HCT116 (cell line): ENCODE results near the gene IL32. TPM values are rescaled to one million over a fixed set of nuclear protein-coding genes. Genes with fewer than 3 reads are reported as not detected.

Experiments used
- ATAC-seq: fragments of 200-7000 bp; cut with Tn5 transposase; 2 replicates; pipeline ENCODE4 v1.9.1; 2020; ENCODE audit warnings: mild to moderate bottlenecking, moderate library complexity
- BruUV-seq: library from RNA; stranded (reverse); fragments of 400-500 nt; replicated peaks from 2 replicates; lab custom pipeline; 2021; lab: Mats Ljungman, UMichigan
- CTCF ChIA-PET: fragments of 300-600 bp; sonication (Branson Sonifier 250); formaldehyde crosslinking; loops from one replicate; lab custom pipeline; 2021; ENCODE audit warnings: antibody characterized with exemption; lab: Charles Lee
- POLR2A ChIA-PET: fragments of 300-600, 350-600 bp; sonication (Branson Sonifier 250); formaldehyde crosslinking; loops from one replicate; lab custom pipeline; 2021; ENCODE audit warnings: antibody characterized with exemption; lab: Charles Lee
- RAD21 ChIA-PET, 2 experiments: fragments of 300-600 bp; sonication (Branson Sonifier 250); formaldehyde crosslinking; loops; one replicate each; lab custom pipeline; 2023; ENCODE audit warnings: low total read pairs in 2 of 2; ENCODE audit not compliant: uncharacterized antibody in 2 of 2, unreplicated experiment in 2 of 2, low non-redundant PET in 1 of 2; lab: Charles Lee
- DNase-seq: peaks from one replicate; pipeline ENCODE4 v3.0.0-alpha.2; 2010; ENCODE audit warnings: low read depth, low spot score
- H2AFZ ChIP-seq: fragments of 200-600 bp; shearing (Covaris generic), sonication (generic); 2 replicates; pipeline ENCODE4 v1.6.1; 2017; ENCODE audit warnings: low read depth, mixed run types, mixed read lengths, antibody characterized with exemption, low read length; ENCODE audit not compliant: poor library complexity, severe bottlenecking
- H3K27ac ChIP-seq: 2 replicates; pipeline ENCODE4 v1.5.1; 2012; ENCODE audit warnings: low read depth, low read length
- H3K27me3 ChIP-seq: fragments of 200-600 bp; sonication (generic); 2 replicates; pipeline ENCODE4 v1.6.1; 2016; ENCODE audit warnings: mixed run types, low read length, mixed read lengths; ENCODE audit not compliant: insufficient read depth
- H3K36me3 ChIP-seq, 2 experiments: fragments of 200-500 bp in 1 of 2; fragments of 200-600 bp in 1 of 2; sonication (Bioruptor generic) in 1 of 2; sonication (generic) in 1 of 2; 2 replicates each; pipeline versions ENCODE4 v1.5.1 to v1.6.1; 2014 to 2016; ENCODE audit warnings: low read length in 2 of 2, inconsistent platforms in 1 of 2, mixed read lengths in 1 of 2, mixed run types in 1 of 2; ENCODE audit not compliant: insufficient read depth in 2 of 2, control insufficient read depth in 1 of 2
- H3K4me1 ChIP-seq, 2 experiments: fragments of 200-600 bp in 1 of 2; sonication (generic) in 1 of 2; 2 replicates each; pipeline versions ENCODE4 v1.5.1 to v1.6.1; 2012 to 2017; ENCODE audit warnings: low read length in 2 of 2, inconsistent platforms in 1 of 2, mild to moderate bottlenecking in 1 of 2, mixed read lengths in 1 of 2, mixed run types in 1 of 2, moderate library complexity in 1 of 2; ENCODE audit not compliant: insufficient read depth in 2 of 2, control insufficient read depth in 1 of 2
- H3K4me2 ChIP-seq: fragments of 200-600 bp; sonication (generic); 2 replicates; pipeline ENCODE4 v1.6.1; 2017; ENCODE audit warnings: mixed run types, low read length, mixed read lengths
- H3K4me3 ChIP-seq, 2 experiments: fragments of 200-600 bp in 1 of 2; sonication (generic) in 1 of 2; replicated peaks in 1 of 2; 2 replicates each; pipeline ENCODE4 v1.5.1; 2011 to 2016; ENCODE audit warnings: low read length in 2 of 2, control low read depth in 1 of 2, low read depth in 1 of 2, mild to moderate bottlenecking in 1 of 2, mixed read lengths in 1 of 2, mixed run types in 1 of 2
- H3K79me2 ChIP-seq: fragments of 200-600 bp; sonication (generic); 2 replicates; pipeline ENCODE4 v1.6.1; 2017; ENCODE audit warnings: mild to moderate bottlenecking, mixed run types, low read length, moderate library complexity, mixed read lengths; ENCODE audit not compliant: insufficient read depth
- H3K9ac ChIP-seq: fragments of 200-600 bp; sonication (generic); 2 replicates; pipeline ENCODE4 v1.6.1; 2016; ENCODE audit warnings: low read length, mixed read lengths
- H3K9me2 ChIP-seq: fragments of 200-600 bp; sonication (generic), shearing (Covaris generic); 2 replicates; pipeline ENCODE4 v1.6.1; 2017; ENCODE audit warnings: mixed run types, mild to moderate bottlenecking, moderate library complexity; ENCODE audit not compliant: insufficient read depth
- H3K9me3 ChIP-seq, 2 experiments: fragments of 200-500 bp in 1 of 2; fragments of 200-600 bp in 1 of 2; sonication (Bioruptor generic) in 1 of 2; sonication (generic) in 1 of 2; 2 replicates each; pipeline ENCODE4 v1.6.1; 2014 to 2017; ENCODE audit warnings: low read length in 2 of 2, mixed read lengths in 2 of 2, inconsistent platforms in 1 of 2, low read depth in 1 of 2, mild to moderate bottlenecking in 1 of 2, mixed run types in 1 of 2, moderate library complexity in 1 of 2; ENCODE audit not compliant: control insufficient read depth in 1 of 2, insufficient read depth in 1 of 2
- H4K20me1 ChIP-seq: fragments of 200-600 bp; sonication (generic), shearing (Covaris generic); 2 replicates; pipeline ENCODE4 v1.6.1; 2017; ENCODE audit warnings: mixed run types, mild to moderate bottlenecking, moderate library complexity; ENCODE audit not compliant: insufficient read depth
- CBX3 ChIP-seq: IDR thresholded peaks from 2 replicates; pipeline ENCODE4 v1.6.1; 2012; ENCODE audit warnings: low read depth
- CEBPB ChIP-seq: IDR thresholded peaks from 2 replicates; pipeline ENCODE4 v1.6.1; 2012; ENCODE audit warnings: low read depth
- EGR1 ChIP-seq: IDR thresholded peaks from 2 replicates; pipeline ENCODE4 v1.6.1; 2012; ENCODE audit warnings: low read depth
- EZH2 ChIP-seq: fragments of 200-600 bp; sonication (generic); IDR thresholded peaks from 2 replicates; pipeline ENCODE4 v1.6.1; 2017; ENCODE audit warnings: antibody characterized with exemption, mixed run types
- EZH2phosphoT487 ChIP-seq: fragments of 200-600 bp; IDR thresholded peaks from 2 replicates; pipeline ENCODE4 v1.6.1; 2018; ENCODE audit warnings: antibody characterized with exemption, borderline replicate concordance
- FOSL1 ChIP-seq: IDR thresholded peaks from 2 replicates; pipeline ENCODE4 v1.6.1; 2012; ENCODE audit warnings: low read depth
- JUND ChIP-seq: IDR thresholded peaks from 2 replicates; pipeline ENCODE4 v1.6.1; 2012
- RAD21 ChIP-seq: IDR thresholded peaks from 2 replicates; pipeline ENCODE4 v1.6.1; 2012; ENCODE audit warnings: low read depth, mild to moderate bottlenecking
- SIN3A ChIP-seq: IDR thresholded peaks from 2 replicates; pipeline ENCODE4 v1.6.1; 2012; ENCODE audit warnings: low read depth
- SP1 ChIP-seq: IDR thresholded peaks from 2 replicates; pipeline ENCODE4 v1.6.1; 2012; ENCODE audit warnings: low read depth
- SRF ChIP-seq: IDR thresholded peaks from 2 replicates; pipeline ENCODE4 v1.6.1; 2012; ENCODE audit warnings: low read depth
- YY1 ChIP-seq: IDR thresholded peaks from 2 replicates; pipeline ENCODE4 v1.6.1; 2011; ENCODE audit warnings: low read length, low read depth, moderate library complexity, mild to moderate bottlenecking; ENCODE audit not compliant: insufficient replicate concordance; ENCODE audit errors: extremely low read depth
- ZFX ChIP-seq: fragments of 450-650 bp; IDR thresholded peaks from 2 replicates; pipeline ENCODE4 v1.6.1; 2017
- ZNF274 ChIP-seq: fragments of 200-500 bp; sonication (Bioruptor generic); IDR thresholded peaks from 2 replicates; pipeline ENCODE4 v1.6.1; 2014; ENCODE audit warnings: mild to moderate bottlenecking, low read depth, low read length, inconsistent platforms
- intact Hi-C: fragments of 100-400 bp; cut with micrococcal nuclease; formaldehyde crosslinking; loops from 2 replicates; pipeline ENCODE4 v1.10.0; 2022
- total RNA-seq: library from RNA; stranded (reverse); gene quantifications from one replicate; pipeline ENCODE4 v1.2.1, GENCODE V29; 2021; ENCODE audit not compliant: unreplicated experiment
- TF ChIP-seq, protein P1 (sequence below): IDR thresholded peaks from 2 replicates; pipeline ENCODE4 v1.6.1; 2011; ENCODE audit warnings: mild to moderate bottlenecking, low read length, moderate library complexity; ENCODE audit not compliant: insufficient replicate concordance; ENCODE audit errors: extremely low read depth
- TF ChIP-seq, protein P2 (sequence below): IDR thresholded peaks from 2 replicates; pipeline ENCODE4 v1.6.1; 2012; ENCODE audit warnings: low read depth
- TF ChIP-seq, protein P3 (sequence below): IDR thresholded peaks from 2 replicates; pipeline ENCODE4 v1.6.1; 2012
- TF ChIP-seq, protein P4 (sequence below): IDR thresholded peaks from 2 replicates; pipeline ENCODE4 v1.6.1; 2012

Gene IL32
- total RNA-seq, 1 experiment from 2014 or later: 13.7 TPM

DNA sequence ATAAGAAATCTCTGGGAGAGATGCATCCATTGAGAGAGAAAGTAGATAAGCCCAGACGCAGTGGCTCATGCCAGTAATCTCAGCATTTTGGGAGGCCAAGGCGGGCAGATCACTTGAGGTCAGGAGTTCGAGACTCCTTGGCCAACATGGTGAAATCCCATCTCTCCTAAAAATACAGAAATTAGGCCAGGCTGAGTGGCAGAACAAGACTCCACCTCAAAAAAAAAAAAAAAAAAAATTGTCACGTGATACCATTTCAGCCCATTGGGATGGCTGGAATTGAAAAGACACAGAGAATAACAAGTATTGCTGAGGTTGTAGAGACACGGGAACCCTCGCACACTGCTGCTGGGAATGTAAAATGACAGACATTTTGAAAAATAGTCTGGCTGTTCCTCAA is 2.9 kb upstream of the IL32 start:
- TF ChIP-seq, protein P1, sequence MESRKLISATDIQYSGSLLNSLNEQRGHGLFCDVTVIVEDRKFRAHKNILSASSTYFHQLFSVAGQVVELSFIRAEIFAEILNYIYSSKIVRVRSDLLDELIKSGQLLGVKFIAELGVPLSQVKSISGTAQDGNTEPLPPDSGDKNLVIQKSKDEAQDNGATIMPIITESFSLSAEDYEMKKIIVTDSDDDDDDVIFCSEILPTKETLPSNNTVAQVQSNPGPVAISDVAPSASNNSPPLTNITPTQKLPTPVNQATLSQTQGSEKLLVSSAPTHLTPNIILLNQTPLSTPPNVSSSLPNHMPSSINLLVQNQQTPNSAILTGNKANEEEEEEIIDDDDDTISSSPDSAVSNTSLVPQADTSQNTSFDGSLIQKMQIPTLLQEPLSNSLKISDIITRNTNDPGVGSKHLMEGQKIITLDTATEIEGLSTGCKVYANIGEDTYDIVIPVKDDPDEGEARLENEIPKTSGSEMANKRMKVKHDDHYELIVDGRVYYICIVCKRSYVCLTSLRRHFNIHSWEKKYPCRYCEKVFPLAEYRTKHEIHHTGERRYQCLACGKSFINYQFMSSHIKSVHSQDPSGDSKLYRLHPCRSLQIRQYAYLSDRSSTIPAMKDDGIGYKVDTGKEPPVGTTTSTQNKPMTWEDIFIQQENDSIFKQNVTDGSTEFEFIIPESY: no peak
- TF ChIP-seq, protein P2, sequence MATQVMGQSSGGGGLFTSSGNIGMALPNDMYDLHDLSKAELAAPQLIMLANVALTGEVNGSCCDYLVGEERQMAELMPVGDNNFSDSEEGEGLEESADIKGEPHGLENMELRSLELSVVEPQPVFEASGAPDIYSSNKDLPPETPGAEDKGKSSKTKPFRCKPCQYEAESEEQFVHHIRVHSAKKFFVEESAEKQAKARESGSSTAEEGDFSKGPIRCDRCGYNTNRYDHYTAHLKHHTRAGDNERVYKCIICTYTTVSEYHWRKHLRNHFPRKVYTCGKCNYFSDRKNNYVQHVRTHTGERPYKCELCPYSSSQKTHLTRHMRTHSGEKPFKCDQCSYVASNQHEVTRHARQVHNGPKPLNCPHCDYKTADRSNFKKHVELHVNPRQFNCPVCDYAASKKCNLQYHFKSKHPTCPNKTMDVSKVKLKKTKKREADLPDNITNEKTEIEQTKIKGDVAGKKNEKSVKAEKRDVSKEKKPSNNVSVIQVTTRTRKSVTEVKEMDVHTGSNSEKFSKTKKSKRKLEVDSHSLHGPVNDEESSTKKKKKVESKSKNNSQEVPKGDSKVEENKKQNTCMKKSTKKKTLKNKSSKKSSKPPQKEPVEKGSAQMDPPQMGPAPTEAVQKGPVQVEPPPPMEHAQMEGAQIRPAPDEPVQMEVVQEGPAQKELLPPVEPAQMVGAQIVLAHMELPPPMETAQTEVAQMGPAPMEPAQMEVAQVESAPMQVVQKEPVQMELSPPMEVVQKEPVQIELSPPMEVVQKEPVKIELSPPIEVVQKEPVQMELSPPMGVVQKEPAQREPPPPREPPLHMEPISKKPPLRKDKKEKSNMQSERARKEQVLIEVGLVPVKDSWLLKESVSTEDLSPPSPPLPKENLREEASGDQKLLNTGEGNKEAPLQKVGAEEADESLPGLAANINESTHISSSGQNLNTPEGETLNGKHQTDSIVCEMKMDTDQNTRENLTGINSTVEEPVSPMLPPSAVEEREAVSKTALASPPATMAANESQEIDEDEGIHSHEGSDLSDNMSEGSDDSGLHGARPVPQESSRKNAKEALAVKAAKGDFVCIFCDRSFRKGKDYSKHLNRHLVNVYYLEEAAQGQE: no peak
- TF ChIP-seq, protein P3, sequence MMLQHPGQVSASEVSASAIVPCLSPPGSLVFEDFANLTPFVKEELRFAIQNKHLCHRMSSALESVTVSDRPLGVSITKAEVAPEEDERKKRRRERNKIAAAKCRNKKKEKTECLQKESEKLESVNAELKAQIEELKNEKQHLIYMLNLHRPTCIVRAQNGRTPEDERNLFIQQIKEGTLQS: no peak
- TF ChIP-seq ZNF274 (no peak), JUND (no peak), SRF (no peak), FOSL1 (no peak), EZH2phosphoT487 (no peak), CEBPB (no peak), EZH2 (no peak), EGR1 (no peak), SP1 (no peak), RAD21 (no peak), ZFX (no peak), YY1 (no peak), SIN3A (no peak), CBX3 (no peak)
- TF ChIP-seq, protein P4, sequence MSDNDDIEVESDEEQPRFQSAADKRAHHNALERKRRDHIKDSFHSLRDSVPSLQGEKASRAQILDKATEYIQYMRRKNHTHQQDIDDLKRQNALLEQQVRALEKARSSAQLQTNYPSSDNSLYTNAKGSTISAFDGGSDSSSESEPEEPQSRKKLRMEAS: no peak
- Histone ChIP-seq H3K9me3 (no peaks in the 10 kb centered on the region), H3K27ac (no peak overlapping the region), H3K9me2 (no peaks in the 10 kb centered on the region), H3K9ac (no peak overlapping the region), H4K20me1 (no peaks in the 10 kb centered on the region), H3K79me2 (no peaks in the 10 kb centered on the region), H3K4me2 (no peak overlapping the region), H3K4me1 (peaks cover 0 to 25% of the 10 kb centered on the region in 2 experiments; a peak in 3 of 4 replicates), H3K27me3 (no peaks in the 10 kb centered on the region), H3K4me3 (no peak overlapping the region), H3K36me3 (no peaks in the 10 kb centered on the region), H2AFZ (no peak overlapping the region)
- ATAC-seq (no peak), DNase-seq (no peak)
- RAD21 ChIA-PET: interaction anchor here in 1 of 2 experiments (0.7 kb wide), 1 partner anchor 632 kb away, joined by 5 read pairs; no protein-coding TSS in a partner anchor
- intact Hi-C loops: no loop called here
- CTCF ChIA-PET: no interaction called here
- BruUV-seq: no TSS peak
- POLR2A ChIA-PET: interaction anchor here (0.7 to 1.0 kb wide), 2 partner anchors 98 to 192 kb away, joined by 3 to 4 read pairs; no protein-coding TSS in a partner anchor
